GM10266 (cell line): ENCODE results near the gene MSI2.

ENCODE experiments used
- DNase-seq: peaks from one replicate; pipeline ENCODE4 v3.0.0; 2012; ENCODE audit errors: extremely low spot score
- CTCF ChIP-seq: IDR thresholded peaks from 2 replicates; pipeline ENCODE4 v1.5.1; 2012; ENCODE audit warnings: mild to moderate bottlenecking, low read depth; ENCODE audit not compliant: control insufficient read depth, insufficient read depth; ENCODE audit errors: missing control alignments

MSI2 gene

DNA sequence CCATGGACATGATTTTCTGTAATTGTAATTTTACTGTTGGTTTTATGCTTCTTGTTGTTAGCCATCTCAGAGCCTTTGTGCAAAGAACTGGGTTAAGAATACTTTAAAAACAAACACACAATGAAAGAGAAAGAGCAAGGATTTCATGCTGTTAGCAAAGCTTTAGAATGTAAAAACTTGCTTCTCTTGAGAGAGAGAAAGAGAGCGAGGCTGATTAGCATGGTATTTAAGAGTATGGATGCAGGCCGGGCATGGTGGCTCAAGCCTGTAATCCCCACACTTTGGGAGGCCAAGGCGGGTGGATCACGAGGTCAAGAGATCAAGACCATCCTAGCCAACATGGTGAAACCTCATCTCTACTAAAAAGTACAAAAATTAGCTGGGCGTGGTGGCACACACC lies 76.2 kb downstream of the MSI2 start:
- no peak for DNase-seq
- no peak for TF ChIP-seq CTCF

- no peak for TF ChIP-seq CTCF
- no peak for DNase-seq
These were observed 79.0 kb downstream of the MSI2 start for GRCh38 chr17:57335195-57335792.

DNA sequence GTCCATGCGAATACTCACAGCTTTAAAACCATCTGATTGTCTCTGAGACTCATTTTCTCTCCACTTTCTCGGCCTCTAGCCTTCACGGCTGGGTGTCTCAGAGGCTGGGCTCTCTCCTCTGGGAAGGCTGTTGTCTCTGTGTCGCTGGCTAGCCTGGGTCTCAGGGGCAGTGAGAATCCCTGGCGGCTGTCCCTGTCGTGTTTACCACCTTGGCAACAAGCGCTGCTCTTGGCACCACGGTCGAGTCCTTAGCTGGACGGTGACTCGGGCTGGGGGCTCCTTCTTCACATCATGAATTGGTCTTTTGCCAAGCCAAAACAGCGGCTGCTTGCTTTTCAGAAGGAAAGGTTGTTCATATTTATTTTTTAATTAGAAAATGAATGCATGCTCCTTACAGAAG lies 81.1 kb downstream of the MSI2 start:
- TF ChIP-seq CTCF: no peak
- DNase-seq: no peak

- no peak for TF ChIP-seq CTCF
- peak; percentile 43 for DNase-seq
These were observed 82.1 kb downstream of the MSI2 start for GRCh38 chr17:57338257-57338914.

GRCh38 chr17:57340160-57340981 lies 84.0 kb downstream of the MSI2 start:
- no peak for DNase-seq

DNA sequence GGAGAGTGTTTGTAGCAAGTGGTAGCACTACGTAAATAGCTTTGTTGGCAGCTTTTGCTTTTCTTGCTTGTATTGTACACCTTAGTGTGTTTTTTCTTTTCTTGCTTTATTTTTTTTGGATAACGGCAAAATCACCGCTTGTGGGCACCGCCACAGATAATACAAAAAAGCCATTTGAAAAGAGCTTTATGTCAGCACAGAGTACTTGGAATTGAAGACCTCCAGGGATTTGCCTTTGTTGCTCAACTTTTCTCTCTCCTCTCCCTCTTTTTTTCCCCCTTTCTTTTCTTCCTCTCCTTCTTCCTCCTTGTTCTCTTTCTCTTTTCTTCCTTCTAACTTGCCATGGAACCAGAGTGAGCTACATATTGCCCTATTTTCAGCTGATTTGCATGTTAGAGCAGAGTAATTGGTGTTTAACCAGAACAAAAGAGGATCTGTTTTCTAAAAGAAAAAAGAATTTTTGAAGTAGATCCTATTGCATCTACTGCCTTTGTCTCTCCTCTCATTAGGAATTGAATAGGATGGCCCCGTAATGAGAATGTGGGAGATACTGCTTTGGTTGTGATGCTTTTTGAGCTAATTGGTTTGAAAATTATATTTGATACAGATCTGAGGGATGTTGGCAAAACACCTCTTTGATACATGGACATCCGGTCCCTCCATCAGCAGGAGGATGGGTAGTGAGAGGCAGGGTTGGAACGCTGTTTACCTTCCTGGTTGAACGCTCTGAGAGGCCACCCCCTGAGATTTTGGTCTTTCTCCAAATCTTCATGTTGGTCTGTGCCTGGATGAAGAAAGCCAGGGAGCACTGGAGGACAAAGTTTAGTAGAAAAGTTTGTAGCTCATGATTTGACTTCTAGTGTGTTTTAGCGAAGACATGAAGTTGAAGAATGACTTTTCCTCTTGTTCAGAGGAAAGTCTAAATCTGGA lies 85.6 kb downstream of the MSI2 start:
- TF ChIP-seq CTCF: no peak
- no peak for DNase-seq

More at GRCh38 chr17:57340160-57340981, 84.0 kb downstream of the MSI2 start:
- no peak for TF ChIP-seq CTCF
